K562 (cell line): ENCODE data around the gene PALLD. TPM values are rescaled to one million over a fixed set of nuclear protein-coding genes. Genes with fewer than 3 reads are reported as not detected.

Experiments
- ATAC-seq: fragments of 200-7000 bp; cut with Tn5 transposase; 3 replicates; pipeline ENCODE4 v1.9.1; 2020; ENCODE audit warnings: moderate library complexity
- BruUV-seq: library from RNA; stranded (reverse); fragments of 400-500 nt; replicated peaks from 2 replicates; lab custom pipeline; 2021; lab: Mats Ljungman, UMichigan
- CTCF ChIA-PET: fragments of 300-600 bp; formaldehyde crosslinking; extraction: SDS; loops from one replicate; lab custom pipeline; 2021; ENCODE audit warnings: low intra/inter-chr PET ratio; lab: Yijun Ruan, JAX
- POLR2A ChIA-PET: fragments of 300-600, 350-650 bp; sonication (Branson Sonifier 250); formaldehyde crosslinking; extraction: SDS; loops from one replicate; lab custom pipeline; 2021; ENCODE audit warnings: antibody characterized with exemption, inconsistent platforms; lab: Yijun Ruan, JAX
- DNase-seq, 4 experiments: peaks; one replicate each; pipeline versions ENCODE4 v3.0.0 to v3.0.0-alpha.2; 2011 to 2018; ENCODE audit warnings: low spot score in 3 of 4, mixed read lengths in 3 of 4; ENCODE audit errors: extremely low read depth in 1 of 4
- FAIRE-seq: peaks from 2 replicates; lab custom pipeline; 2011; peaks lifted over from hg19 to GRCh38; lab: Jason Lieb, UNC
- H2AFZ ChIP-seq: 2 replicates; pipeline ENCODE4 v1.6.0; 2011; ENCODE audit warnings: low read depth, low read length, control low read depth, inconsistent platforms
- H3K27ac ChIP-seq: fragments of 200-600 bp; 3 replicates; pipeline ENCODE4 v1.8.0; 2011; ENCODE audit warnings: low read depth, mild to moderate bottlenecking, control low read depth, inconsistent platforms, low read length, moderate library complexity, mixed read lengths; ENCODE audit errors: extremely low read depth
- H3K27me3 ChIP-seq, 2 experiments: fragments of 300-600 bp in 1 of 2; 2 replicates in 1 of 2; 3 replicates in 1 of 2; pipeline versions ENCODE4 v1.6.0 to v1.8.0; 2011; ENCODE audit warnings: inconsistent platforms in 2 of 2, low read length in 2 of 2, mild to moderate bottlenecking in 1 of 2, mixed read lengths in 1 of 2, moderate library complexity in 1 of 2; ENCODE audit not compliant: control insufficient read depth in 2 of 2, insufficient read depth in 2 of 2
- H3K36me3 ChIP-seq: fragments of 300-600 bp; 3 replicates; pipeline ENCODE4 v1.8.0; 2011; ENCODE audit warnings: mild to moderate bottlenecking, low read length, inconsistent platforms; ENCODE audit not compliant: control insufficient read depth, insufficient read depth
- H3K4me1 ChIP-seq, 2 experiments: fragments of 200-600 bp in 1 of 2; replicated peaks in 1 of 2; 2 replicates in 1 of 2; 3 replicates in 1 of 2; pipeline versions ENCODE4 v1.5.1 to v1.8.0; 2011; ENCODE audit warnings: inconsistent platforms in 2 of 2, low read length in 2 of 2, mild to moderate bottlenecking in 1 of 2, mixed read lengths in 1 of 2, moderate library complexity in 1 of 2; ENCODE audit not compliant: control insufficient read depth in 2 of 2, insufficient read depth in 2 of 2
- H3K4me2 ChIP-seq: 2 replicates; pipeline ENCODE4 v1.6.1; 2011; ENCODE audit warnings: low read length, control low read depth, inconsistent platforms, mixed read lengths; ENCODE audit not compliant: insufficient read depth
- H3K4me3 ChIP-seq: fragments of 200-600 bp; sonication (generic), shearing (Covaris generic); 2 replicates; pipeline ENCODE4 v1.5.1; 2016; ENCODE audit warnings: control low read depth, inconsistent platforms
- H3K79me2 ChIP-seq: fragments of 200-600 bp; 3 replicates; pipeline ENCODE4 v1.8.0; 2011; ENCODE audit warnings: low read length, inconsistent platforms; ENCODE audit not compliant: control insufficient read depth, insufficient read depth
- H3K9ac ChIP-seq, 2 experiments: 2 replicates each; pipeline versions ENCODE4 v1.6.0 to v1.6.1; 2011; ENCODE audit warnings: low read depth in 2 of 2, low read length in 2 of 2, control low read depth in 1 of 2, inconsistent platforms in 1 of 2, mild to moderate bottlenecking in 1 of 2, mixed read lengths in 1 of 2; ENCODE audit not compliant: insufficient read depth in 1 of 2
- H3K9me1 ChIP-seq: one replicate; pipeline ENCODE4 v1.6.0; 2011; ENCODE audit warnings: inconsistent platforms, mild to moderate bottlenecking, low read length, moderate library complexity; ENCODE audit not compliant: control insufficient read depth, insufficient read depth
- H3K9me3 ChIP-seq: replicated peaks from 2 replicates; pipeline ENCODE4 v1.5.1; 2011; ENCODE audit warnings: low read depth, low read length, inconsistent platforms; ENCODE audit not compliant: control insufficient read depth, insufficient read depth
- H4K20me1 ChIP-seq: replicated peaks from 2 replicates; pipeline ENCODE4 v1.6.1; 2011; ENCODE audit warnings: low read length, inconsistent platforms, mixed read lengths; ENCODE audit not compliant: control insufficient read depth, insufficient read depth
- CBX2 ChIP-seq: fragments of 200-600 bp; sonication (generic); IDR thresholded peaks from one replicate; pipeline ENCODE4 v1.6.1; 2012; ENCODE audit warnings: mild to moderate bottlenecking, low read length, inconsistent platforms; ENCODE audit not compliant: insufficient read depth, poor library complexity, severe bottlenecking
- HSF4 ChIP-seq: fragments of 250-450 bp; sonication (Bioruptor Pico); IDR thresholded peaks from 2 replicates; pipeline ENCODE4 v2.1.2; 2022; ENCODE audit warnings: mild to moderate bottlenecking, moderate library complexity, borderline replicate concordance
- PML ChIP-seq: IDR thresholded peaks from 2 replicates; pipeline ENCODE4 v1.6.1; 2012; ENCODE audit warnings: low read length, inconsistent platforms
- SMC3 ChIP-seq: conservative IDR thresholded peaks from 2 replicates; pipeline ENCODE4 v1.6.1; 2011; ENCODE audit warnings: low read depth, low read length, improper control_type of control experiment; ENCODE audit not compliant: insufficient read depth
- XRCC3 ChIP-seq: fragments of 450-650 bp; IDR thresholded peaks from 2 replicates; pipeline ENCODE4 v1.6.1; 2017; ENCODE audit warnings: mild to moderate bottlenecking, moderate library complexity
- ZBTB33 ChIP-seq: sonication (generic); formaldehyde crosslinking; IDR thresholded peaks from 2 replicates; pipeline ENCODE4 v1.8.1; 2023; ENCODE audit warnings: mild to moderate bottlenecking, missing genetic modification reagents
- ZNF655 ChIP-seq: fragments of 250-450 bp; sonication (Bioruptor Pico); IDR thresholded peaks from 2 replicates; pipeline ENCODE4 v1.5.0; 2021
- WGBS: fragments of 100-300 bp; shearing (Covaris generic); methylation state at CpG from one replicate; pipeline ENCODE4 v1.1.6; 2016; ENCODE audit warnings: low coverage, mixed read lengths; ENCODE audit not compliant: insufficient coverage; ENCODE audit errors: missing lambda C conversion rate; 5-methylcytosine and 5-hydroxymethylcytosine counted together
- in situ Hi-C: fragments of 300-500 bp; cut with MboI; formaldehyde crosslinking; loops from 4 replicates; pipeline ENCODE4 v1.15.0; 2018; ENCODE audit warnings: inconsistent platforms, mixed read lengths
- intact Hi-C: fragments of 100-400 bp; cut with micrococcal nuclease; formaldehyde crosslinking; loops from 2 replicates; pipeline ENCODE4 v1.14.2; 2022
- polyA plus RNA-seq, 8 experiments: library from polyadenylated mRNA; depleted of rRNA in 4 of 8; stranded (reverse) in 5 of 8; unstranded in 3 of 8; fragments of >200 nt; fragmentation: Nextera tagmentation in 2 of 8; fragmentation: Illumina TruSeq in 1 of 8; extraction: Ambion mirVana in 2 of 8; extraction: Trizol in 1 of 8; gene quantifications; 2 replicates each; pipeline versions ENCODE4 v1.2.1 to v1.2.3, GENCODE V29; 2011 to 2014; ENCODE audit warnings: inconsistent platforms in 1 of 8, missing spikeins in 1 of 8
- total RNA-seq, 7 experiments: library from RNA; depleted of rRNA in 6 of 7; stranded (reverse); fragments of >200 nt in 6 of 7; fragmentation: Illumina TruSeq in 2 of 7; extraction: Trizol in 2 of 7; gene quantifications; 2 replicates each; pipeline versions ENCODE4 v1.2.1 to v1.2.3, GENCODE V29; 2011 to 2021; ENCODE audit warnings: low replicate concordance in 1 of 7

PALLD gene
- total and polyA plus RNA-seq, 9 of the 15 experiments (the other 6 are each of a cell fraction or from before 2014, with no cell fraction given), result 0.01 to 0.35 (median 0.06) TPM; not detected in 3

- no peaks in the 10 kb centered on the region for H3K9me1 ChIP-seq
- no peak overlapping the region for H2AFZ ChIP-seq
- H3K4me3 ChIP-seq, result no peak overlapping the region
- intact Hi-C loops (no loop called here), in situ Hi-C loops (loop anchor here (10.0 kb wide), 1 partner anchor 1916 kb away; no protein-coding TSS in a partner anchor)
- H3K4me1 ChIP-seq, result no peaks in the 10 kb centered on the region
- H3K4me2 ChIP-seq, result no peak overlapping the region
- ATAC-seq (no peak), FAIRE-seq (no peak), DNase-seq (no peak)
- no peak for TF ChIP-seq HSF4 (CRISPR knock-in tag)
- TF ChIP-seq PML, result no peak
- TF ChIP-seq XRCC3, result no peak
- no peak for TF ChIP-seq ZBTB33 (CRISPR knock-in tag)
- TF ChIP-seq SMC3, result no peak
- TF ChIP-seq ZNF655 (CRISPR knock-in tag), result no peak
- TF ChIP-seq CBX2, result no peak
- no peaks in the 10 kb centered on the region for H3K79me2 ChIP-seq
- no TSS peak for BruUV-seq
- no peak overlapping the region for H3K9ac ChIP-seq
- 0 out of 2 replicates have a peak, but pooled peaks cover 3% of the 10 kb centered on the region for H3K9me3 ChIP-seq
- ChIA-PET POLR2A (no interaction called here), CTCF (no interaction called here)
- H3K27me3 ChIP-seq, result no peaks in the 10 kb centered on the region
- H4K20me1 ChIP-seq, result no peaks in the 10 kb centered on the region; the same call in 1 of the 2 replicates
- no peaks in the 10 kb centered on the region for H3K36me3 ChIP-seq
- WGBS, result 0% methylated on average over 6 of the region's 6 CpGs
- H3K27ac ChIP-seq, result no peak overlapping the region
These were observed 433.8 kb downstream of the PALLD start for GRCh38 chr4:168930413-168931196.
